H1 (cell line): ENCODE data around the gene KLF4. TPM values are rescaled to one million over a fixed set of nuclear protein-coding genes. Genes with fewer than 3 reads are reported as not detected.

Experiments used
- BCL11A ChIP-seq, 2 experiments: IDR thresholded peaks; one replicate each; pipeline ENCODE4 v1.6.1; 2011; ENCODE audit warnings: low read depth in 2 of 2, low read length in 2 of 2, mild to moderate bottlenecking in 2 of 2
- BRCA1 ChIP-seq: IDR thresholded peaks from 2 replicates; pipeline ENCODE4 v1.6.1; 2012; ENCODE audit warnings: low read depth, low read length, improper control_type of control experiment
- CHD7 ChIP-seq: fragments of 300-600 bp; sonication (generic); IDR thresholded peaks from 2 replicates; pipeline ENCODE4 v1.7.1; 2012; ENCODE audit warnings: low read length, moderate library complexity, mild to moderate bottlenecking, inconsistent platforms; ENCODE audit not compliant: insufficient replicate concordance
- CTBP2 ChIP-seq: IDR thresholded peaks from 2 replicates; pipeline ENCODE4 v1.7.0; 2011; ENCODE audit warnings: borderline replicate concordance, mild to moderate bottlenecking, moderate library complexity, mixed read lengths, low read length; ENCODE audit not compliant: insufficient read depth, insufficient read length
- CTCF ChIP-seq, 3 experiments: IDR thresholded peaks; 1 replicate in 2 of 3; 2 replicates in 1 of 3; pipeline versions ENCODE4 v1.5.1 to v1.6.1; 2011; ENCODE audit warnings: low read length in 3 of 3, mild to moderate bottlenecking in 3 of 3, inconsistent platforms in 2 of 3, low read depth in 1 of 3, moderate library complexity in 1 of 3; ENCODE audit not compliant: insufficient read depth in 1 of 3; ENCODE audit errors: control extremely low read depth in 1 of 3
- GTF2F1 ChIP-seq: IDR thresholded peaks from 2 replicates; pipeline ENCODE4 v1.6.1; 2012; ENCODE audit warnings: low read depth, low read length, improper control_type of control experiment, borderline replicate concordance
- NRF1 ChIP-seq: IDR thresholded peaks from 2 replicates; pipeline ENCODE4 v1.6.1; 2011; ENCODE audit warnings: mild to moderate bottlenecking, low read depth, low read length, improper control_type of control experiment
- RBBP5 ChIP-seq: IDR thresholded peaks from 2 replicates; pipeline ENCODE4 v1.7.1; 2012; ENCODE audit warnings: low read depth, mild to moderate bottlenecking, inconsistent platforms, low read length, moderate library complexity, borderline replicate concordance
- ZNF274 ChIP-seq: IDR thresholded peaks from 2 replicates; pipeline ENCODE4 v1.7.0; 2012; ENCODE audit warnings: low read length, borderline replicate concordance; ENCODE audit errors: extremely low read depth
- polyA plus RNA-seq, 7 experiments: library from polyadenylated mRNA; depleted of rRNA in 3 of 7; stranded (reverse) in 5 of 7; unstranded in 2 of 7; fragments of >200 nt in 5 of 7; fragments of 200-250 nt in 2 of 7; gene quantifications; 1 replicate in 5 of 7; 2 replicates in 1 of 7; 4 replicates in 1 of 7; pipeline versions ENCODE4 v1.2.1 to v1.2.3, GENCODE V29; 2011 to 2013; ENCODE audit warnings: missing spikeins in 2 of 7, mixed read lengths in 2 of 7
- total RNA-seq: library from RNA; stranded (reverse); fragmentation: NEBNext Ultra II Directional; extraction: Animal tissue kit (Norgen Biotek cat#: 25700); gene quantifications from 2 replicates; pipeline ENCODE4 v1.2.1, GENCODE V29; 2021

KLF4 gene
- total and polyA plus RNA-seq, 2 of the 8 experiments (the other 6 are each of a cell fraction or from before 2014, with no cell fraction given), result 0.77 to 2.8 TPM

DNA sequence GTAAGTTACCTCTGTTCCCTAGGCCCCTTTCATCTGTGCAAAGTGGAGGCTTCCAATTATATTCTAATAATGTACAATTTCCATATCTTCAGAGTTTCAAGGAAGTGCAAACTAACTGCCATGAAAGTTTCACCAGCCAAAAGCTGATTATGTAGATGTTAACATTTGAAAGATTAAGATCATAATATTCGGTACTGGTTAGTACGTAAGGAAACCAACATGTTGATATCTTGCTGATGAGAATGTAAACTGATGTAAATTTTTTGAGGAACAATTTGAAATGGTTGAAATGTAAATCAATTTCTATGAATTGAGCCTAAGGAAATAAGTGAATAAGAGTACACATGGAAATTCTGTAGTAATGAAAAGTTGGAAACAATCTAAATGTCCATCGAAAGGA lies 12.9 kb upstream of the KLF4 start (continued):
- no peak for TF ChIP-seq CHD7
- TF ChIP-seq CTCF (IDR thresholded peaks at IDR 0.05; ENCODE audit: control extremely low read depth in 1 of 3, insufficient read depth in 1 of 3, low read depth in 1 of 3, low read length in 3 of 3), result no peak
- TF ChIP-seq RBBP5, result no peak
- no peak for TF ChIP-seq BRCA1
- TF ChIP-seq CTBP2, result no peak
- no peak for TF ChIP-seq GTF2F1
- no peak for TF ChIP-seq BCL11A (IDR thresholded peaks at IDR 0.05; ENCODE audit: low read depth in 2 of 2, low read length in 2 of 2)
- TF ChIP-seq NRF1, result no peak
- no peak for TF ChIP-seq ZNF274
